Measurements from ENCODE around the gene KCNQ5.
A peak's percentile ranks its signal among the peaks of the same experiment; 100 is the strongest.

The KCNQ5 gene

DNA sequence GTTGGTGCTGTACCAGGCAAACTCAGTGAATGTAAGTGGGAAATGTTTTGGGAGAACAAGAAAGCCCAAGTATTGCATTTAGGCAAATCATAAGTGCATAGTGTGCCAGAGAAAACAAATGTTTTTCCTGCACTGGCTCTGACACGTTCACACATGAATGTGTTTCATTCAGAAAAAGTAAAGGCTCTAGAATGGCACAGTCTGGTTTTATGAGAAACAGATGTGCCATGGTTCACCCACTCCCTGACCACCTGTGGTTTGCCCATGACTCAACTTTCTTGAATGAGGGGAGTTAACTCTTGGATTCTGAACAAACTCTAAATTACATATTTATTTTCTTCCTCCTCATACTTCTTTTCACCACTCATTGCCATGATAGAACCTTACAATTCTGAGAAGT lies 126.9 kb downstream of the KCNQ5 start:
- DNase-seq: peak; percentile 70

DNA sequence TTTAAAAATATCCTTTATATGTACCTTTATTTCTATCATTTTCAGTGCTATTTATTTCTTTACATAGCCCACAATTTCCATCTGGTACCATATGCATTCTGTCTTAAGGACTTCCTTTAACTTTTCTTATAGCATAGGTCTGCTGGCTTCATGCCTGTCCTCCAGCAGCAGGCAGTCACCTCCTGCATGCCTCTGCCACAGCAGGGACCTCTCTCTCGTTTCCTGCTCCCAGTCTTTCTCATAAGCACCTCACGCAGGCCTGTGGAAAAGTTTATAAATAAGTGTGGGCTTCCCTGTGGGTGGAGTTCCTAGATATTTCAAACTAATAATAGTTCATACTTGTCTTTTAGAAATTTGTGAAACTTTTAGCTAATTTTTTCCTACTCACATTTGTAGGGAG lies 133.9 kb downstream of the KCNQ5 start:
- DNase-seq: no peak

DNA sequence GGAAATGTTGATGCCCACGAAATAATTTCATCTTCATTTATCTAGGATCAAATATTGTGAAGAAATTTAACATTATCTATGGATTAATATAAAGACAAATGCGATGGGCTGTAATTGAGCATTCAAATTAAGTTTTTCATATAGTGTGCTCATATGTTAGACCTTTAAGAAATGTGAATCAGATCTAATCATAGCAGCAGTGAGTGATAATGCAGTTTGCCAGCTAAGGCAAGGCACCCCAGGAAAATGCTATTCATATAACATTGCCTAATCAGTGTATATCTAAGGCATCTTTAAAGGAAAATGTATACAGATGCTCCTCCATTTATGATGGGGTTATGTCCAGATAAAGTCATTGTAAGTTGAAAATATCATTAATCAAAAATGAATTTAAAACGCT lies 135.2 kb downstream of the KCNQ5 start:
- no peak for DNase-seq

DNA sequence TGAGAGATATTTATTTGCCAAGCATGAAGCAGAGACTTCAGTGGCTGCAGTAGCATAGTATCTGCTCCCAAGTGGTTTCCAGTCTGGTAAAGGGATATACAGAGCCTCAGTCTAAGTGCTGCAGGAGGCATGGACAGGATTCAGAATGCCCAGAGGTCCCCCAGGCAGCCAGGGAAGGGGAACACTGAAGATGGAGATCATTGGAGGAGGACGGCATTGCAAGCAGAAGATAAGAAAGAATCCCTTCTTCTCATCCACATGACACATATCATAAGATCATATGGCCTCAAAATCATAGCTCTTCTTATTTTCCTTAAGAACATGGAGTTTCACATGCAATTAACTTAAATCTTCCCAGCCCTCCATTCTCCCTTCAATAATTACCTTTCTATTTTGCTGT lies 136.1 kb downstream of the KCNQ5 start:
- no peak for DNase-seq

DNA sequence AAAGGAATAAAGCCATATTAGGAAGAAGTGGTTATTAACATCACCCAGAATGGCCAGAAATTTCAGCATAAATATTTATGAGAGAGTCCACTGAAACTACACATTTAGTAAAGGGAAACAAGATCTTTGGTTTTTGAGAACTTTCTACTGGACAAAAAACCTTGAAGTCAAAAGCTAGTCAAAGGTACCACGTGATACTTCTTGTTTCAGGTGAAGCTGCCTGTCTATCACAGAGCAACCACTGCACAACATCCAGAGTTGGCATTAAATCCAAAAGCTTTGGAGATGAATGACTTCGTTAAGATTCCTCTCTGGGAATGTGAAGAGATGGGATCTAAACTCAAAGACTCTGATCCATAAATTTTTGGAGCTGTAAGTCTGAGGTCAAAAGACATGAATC lies 137.0 kb downstream of the KCNQ5 start:
- DNase-seq: no peak

DNA sequence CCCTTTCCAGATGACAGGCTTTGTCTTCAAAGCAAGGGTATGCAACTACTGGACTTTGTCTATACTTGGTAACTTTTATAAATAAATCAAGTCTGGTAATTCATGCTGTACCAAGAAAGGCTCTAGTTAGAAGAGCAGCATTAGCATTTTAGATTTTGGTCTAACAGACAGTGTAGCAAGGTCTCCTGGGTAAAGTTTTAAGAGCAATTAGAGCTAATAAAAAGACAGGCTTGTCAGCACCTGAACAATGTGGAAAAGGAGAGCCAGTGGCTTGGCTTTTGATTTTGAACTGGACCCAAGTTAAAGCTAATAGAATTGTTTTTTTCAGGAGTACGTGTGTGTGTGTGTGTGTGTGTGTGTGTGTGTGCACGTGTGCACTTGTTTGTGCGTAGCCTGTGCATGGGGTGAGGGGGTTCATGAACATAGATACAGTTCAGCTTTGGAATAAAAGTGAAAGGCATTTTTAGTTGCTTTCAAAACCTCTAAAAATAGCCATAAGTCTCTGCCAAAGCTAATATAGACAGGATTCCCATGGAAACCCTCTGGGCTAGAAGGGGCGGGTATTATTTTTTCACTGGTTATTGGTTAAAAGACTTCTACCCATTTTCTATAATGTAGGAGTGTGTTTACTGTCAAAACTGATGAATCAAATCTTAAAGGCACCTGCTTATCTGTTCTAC lies 138.4 kb downstream of the KCNQ5 start:
- peak; percentile 13 for DNase-seq

DNA sequence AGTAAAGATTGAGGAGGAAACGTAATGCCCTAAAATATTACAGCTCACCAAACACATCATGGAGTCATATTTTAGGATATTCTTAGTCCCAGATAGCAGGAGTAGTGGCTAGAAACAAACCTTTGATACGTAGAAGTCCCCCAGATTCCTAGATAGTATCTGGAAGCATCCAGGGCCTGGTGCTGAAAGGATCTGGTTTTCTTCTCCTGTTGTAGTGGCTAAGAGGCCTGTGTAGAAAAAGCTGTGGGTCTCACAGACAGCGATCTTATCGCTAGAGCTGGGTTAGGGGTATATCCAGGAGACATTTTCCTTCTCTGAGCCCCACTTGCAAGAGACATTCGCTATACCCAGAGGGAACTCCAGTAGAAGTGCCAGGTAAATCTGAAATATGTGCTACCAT lies 139.9 kb downstream of the KCNQ5 start:
- DNase-seq: no peak

DNA sequence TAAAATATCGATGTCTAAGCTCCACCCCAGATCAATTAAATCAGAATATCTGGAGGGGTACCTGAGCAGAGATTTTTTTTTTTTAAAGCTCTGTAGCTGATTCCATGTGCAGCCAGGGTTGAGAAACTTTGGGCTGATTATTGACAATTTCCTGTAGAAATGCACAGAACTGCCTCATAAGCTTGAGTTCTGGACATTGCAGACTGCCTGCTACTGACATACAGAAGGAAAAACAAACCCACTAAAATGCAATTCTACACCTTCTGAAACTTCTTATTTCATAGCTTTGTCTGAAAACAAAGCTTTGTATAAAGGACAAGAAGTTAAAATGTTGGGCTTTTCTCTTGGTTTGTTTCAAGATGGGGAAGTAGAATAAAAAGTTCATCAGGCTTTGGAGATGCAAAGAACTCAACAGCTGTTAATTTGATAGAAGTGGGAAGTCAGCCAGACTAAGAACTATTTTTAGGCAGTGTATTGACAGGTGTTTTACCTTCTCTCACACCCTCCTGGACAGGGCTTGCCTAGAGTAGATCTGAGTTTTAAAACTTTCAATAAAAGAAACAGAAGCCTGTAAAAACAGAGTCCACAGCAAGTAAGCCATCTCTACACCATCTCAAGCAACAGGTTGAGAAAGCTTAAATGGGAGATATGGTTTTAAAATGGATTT lies 147.7 kb downstream of the KCNQ5 start:
- DNase-seq: no peak

DNA sequence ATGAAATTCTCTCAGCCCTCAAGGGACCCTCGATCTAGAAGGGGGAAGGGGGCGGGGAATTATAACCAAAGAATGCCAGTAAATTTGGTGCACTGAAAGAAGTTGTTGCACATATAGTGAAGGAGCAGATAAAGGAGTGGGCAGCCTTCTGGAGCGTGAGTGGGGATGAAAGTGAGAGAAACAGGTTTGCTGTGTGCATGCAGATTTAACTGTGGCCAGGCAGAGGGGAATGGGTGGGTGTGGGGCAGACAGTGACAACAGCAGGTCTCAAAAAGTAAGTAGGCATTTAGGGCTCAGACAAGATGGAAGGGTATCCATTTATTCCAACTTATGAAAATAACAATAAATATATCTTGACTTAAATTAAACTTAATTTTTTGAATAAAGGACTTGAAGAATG lies 149.1 kb downstream of the KCNQ5 start:
- no peak for DNase-seq

DNA sequence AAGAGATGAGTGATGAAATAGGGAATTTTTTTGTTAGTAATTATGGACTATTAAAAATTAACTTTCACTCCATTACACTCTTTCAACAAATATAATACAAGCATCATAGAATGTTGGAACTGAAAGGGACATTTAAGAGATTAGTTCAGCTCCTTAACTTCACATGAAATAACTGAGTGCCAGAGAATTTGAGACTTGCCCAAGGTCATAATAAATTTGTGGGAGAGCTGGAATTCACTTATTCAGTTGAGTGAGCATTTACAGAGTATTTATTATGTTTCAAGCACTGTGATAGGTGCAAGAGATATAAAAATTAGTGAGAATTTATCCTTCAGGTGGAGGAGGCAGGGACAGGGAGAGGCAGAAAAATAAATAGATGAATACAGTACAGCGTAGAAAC lies 154.6 kb downstream of the KCNQ5 start:
- DNase-seq: peak; percentile 42

DNA sequence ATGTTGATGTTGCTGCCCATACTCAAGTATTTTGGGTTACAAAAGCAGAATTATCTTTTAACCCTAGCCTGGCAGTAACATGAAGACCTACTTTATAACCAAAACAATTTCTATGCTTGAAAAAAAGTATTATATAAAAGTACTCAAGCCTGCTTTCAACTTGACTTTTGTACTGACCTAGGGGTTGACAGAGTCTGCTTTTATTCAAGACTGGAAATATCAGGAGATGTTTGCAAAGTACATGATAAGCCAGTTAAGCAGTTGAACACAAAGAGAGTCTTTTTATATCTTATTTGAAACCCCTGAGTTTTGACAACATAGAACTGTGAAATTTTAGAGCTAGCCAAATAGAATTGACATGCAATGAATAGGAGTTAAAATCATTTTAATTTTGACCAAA lies 159.8 kb downstream of the KCNQ5 start:
- no peak for DNase-seq

DNA sequence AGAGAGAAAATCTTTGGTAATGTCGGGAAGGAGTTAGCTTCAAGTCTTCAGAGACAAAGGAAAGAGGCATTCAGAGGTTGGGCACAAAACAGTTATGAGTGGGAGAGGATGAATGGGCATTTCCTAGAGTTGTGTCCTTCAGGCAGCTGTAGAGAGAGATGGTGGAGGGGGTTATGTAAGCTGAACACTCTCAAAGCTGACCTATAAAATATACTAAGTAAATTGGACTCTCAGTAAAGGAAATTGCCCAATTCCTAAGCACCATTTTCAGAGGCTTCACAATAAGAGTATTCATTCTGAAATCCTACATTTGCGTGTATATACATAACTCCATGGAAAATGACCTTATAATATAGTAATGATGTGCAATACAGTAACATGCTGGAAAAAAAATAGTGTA lies 161.2 kb downstream of the KCNQ5 start:
- DNase-seq: no peak

DNA sequence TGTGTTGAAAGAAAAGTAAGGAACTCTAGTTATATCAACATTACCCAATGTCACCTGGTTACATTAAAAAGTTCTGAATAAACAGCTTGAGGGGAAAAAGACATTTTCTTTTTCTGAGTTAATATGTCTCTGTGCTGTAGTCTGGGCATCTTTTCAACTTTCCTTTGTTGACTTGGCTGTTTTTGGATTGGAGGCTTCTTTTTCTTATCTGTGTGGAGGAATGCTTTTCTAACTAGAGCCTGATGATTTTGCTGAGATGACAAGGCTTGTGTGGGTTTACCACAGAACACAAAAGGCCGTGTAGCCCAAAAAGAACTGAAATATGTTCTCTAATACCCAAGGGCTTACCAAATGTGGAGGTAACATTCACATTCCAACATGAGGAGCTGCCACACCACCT lies 161.8 kb downstream of the KCNQ5 start:
- no peak for DNase-seq

DNA sequence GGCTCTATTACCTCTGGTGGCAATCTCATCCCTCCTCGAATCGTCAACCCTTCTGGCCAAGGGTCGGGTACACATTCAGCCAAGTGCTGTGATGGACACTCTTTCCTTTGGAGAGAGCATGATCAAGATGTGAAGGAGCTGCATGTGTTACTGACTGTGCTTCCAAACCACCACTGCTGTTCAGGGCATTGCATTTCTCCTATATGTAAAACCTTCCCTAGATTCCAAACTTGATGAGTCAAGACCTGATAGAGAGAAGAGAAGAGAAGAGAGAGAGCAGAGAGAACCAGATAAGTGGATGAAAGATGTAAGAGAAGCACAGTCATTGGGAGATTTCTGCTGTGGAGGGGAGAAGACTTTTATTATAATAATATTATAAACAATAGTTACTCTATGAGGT lies 162.2 kb downstream of the KCNQ5 start:
- no peak for DNase-seq

DNA sequence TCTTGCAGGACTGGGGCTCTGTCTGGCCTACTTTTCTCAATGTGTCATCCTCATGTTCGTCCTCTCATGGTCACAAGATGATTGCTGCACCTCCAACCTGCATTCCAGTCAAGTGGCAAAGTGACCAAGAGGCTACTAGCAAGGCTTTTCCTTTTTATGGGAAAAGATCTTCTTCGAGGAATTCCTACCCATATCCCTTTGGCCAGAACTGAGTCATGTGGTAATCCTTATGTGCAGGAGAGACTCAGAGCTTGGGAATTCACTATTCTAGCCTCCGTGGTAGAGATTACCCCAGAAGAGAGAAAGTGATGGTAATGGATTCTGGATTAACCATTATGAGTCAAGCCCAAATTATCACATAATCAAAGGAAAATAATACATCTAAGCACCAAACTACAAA lies 162.7 kb downstream of the KCNQ5 start:
- no peak for DNase-seq

DNA sequence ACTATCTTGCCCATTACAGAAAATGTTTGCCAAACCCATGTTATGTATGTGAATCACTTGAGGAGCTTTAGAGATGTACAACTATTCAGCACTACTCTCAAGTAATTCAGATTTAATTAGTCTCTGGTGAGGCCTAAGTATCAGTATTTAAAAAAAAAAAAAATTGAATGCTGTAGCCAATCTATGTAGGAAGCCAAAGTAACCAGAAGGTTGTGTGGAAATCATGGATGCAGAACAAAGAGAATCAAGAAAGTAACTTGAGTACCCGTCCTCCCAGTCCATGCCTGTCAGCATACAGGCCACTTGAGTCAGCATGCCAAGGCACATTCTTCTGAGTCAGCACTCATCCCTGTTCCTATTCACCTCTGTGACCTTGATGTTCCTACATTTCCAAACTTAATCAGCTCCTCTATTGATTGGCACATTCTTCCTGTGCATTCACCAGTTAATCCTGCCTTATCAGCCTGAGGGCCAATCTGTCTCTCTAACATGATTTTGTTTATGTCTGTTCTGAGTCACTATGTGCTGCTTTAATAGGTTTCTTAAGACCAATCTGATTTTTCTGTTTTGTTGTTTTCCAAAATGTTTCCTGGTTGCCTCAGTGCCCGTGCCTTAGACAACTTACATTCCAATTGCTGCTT lies 165.6 kb downstream of the KCNQ5 start:
- DNase-seq: peak; percentile 94

DNA sequence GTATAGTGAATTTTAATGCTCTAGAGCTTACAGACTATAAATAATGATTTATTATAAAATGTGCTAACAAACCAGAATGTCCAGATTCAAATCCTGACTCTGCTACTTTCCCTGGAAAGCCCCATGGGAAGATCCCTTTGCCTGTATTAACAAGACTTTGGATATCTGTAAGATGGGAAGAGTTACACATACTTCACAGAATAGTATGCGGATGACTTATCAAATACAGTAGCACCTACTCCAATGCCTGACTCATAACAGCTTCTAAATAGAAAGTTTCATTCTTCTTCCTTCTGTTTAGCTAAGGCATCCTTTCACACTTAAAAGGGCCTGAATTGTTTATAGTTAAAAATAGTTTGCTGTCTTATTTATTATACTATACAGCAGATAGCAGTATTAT lies 166.3 kb downstream of the KCNQ5 start:
- DNase-seq: no peak

DNA sequence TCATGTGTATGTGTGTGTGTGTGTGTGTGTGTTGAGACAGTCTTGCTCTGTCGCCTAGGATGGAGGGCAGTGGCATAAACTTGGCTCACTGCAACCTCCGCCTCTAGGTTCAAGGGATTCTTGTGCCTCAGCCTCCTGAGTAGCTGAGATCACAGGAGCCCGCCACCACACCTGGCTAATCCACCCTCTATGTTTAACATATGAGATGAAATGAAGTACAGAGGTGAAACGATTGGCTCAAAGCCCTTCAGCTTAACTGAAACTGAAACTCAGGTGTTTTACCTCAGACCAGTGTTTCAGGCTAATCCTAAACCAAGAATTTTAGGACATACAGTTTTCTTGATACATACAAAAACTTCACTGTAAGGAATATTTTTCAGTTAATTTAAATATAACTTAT lies 167.3 kb downstream of the KCNQ5 start:
- DNase-seq: no peak

DNA sequence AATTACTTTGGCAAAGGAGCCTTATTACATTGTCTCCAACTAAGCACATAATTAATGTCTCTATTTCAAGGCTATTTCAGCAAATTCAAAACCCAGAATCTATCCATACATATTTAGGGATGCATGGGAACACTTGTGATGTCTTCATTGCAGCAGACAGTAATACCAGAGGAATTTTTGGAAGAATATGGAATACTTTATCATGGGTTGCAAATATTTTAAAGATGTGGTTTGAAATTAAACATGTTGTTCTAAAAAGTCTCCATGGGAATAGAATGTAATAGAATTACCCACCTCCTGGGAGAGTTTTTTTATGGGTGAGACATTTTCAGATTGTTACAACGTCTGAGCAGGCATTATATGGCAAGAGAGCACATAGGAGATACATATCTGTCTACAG lies 170.8 kb downstream of the KCNQ5 start:
- DNase-seq: no peak

DNA sequence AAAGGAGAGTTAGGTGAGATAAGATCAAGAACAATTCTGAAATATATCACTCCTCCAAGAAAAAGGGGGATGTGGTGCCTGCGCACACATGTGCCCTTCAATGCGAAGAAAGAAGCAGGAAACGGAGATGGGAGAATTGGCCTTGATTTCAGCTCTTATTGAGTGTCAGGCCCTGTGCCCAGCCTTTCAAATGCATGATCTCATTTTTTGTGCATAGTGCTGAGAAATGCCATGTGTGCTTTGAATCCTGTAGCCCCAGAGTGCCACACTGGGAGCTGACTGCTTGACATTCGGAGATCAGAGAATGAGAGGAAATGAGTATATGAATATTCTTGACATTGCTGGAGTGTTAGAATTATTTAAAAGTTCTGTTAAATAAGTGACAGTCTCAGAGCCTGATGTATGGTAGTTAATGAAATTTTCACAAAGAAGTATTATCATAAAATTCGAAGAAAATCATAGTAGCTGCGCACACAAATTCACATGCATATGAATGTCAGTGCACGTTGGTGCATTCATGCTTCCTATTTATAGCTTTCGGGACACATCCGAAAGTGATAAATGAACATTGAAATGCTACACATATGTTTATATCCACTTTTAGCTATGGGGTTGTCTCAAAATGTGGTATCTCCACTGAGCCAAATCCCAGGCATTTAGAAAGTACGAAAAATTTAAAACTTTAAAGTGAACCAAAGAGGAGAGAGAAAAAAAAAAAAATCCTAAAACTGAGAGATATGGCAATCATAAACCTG lies 172.0 kb downstream of the KCNQ5 start:
- DNase-seq: peak; percentile 5

DNA sequence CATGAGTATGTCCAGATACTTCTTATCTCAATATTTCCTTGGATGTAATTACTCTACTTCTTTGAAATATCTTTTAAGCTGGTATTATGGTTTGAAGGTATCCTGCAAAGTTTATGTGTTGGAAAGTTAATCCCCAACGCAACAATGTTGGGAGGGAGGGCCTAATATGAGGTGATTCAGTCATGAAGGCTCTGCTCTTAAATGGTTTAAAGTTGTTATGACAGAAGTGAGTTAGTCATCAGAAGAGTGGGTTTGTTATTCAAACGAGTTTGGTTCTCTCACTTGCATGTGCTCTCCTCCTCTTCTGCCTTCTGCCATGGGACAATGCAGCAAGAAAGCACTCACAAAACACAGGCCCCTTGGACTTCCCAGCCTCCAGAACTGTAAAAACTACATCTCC lies 176.3 kb downstream of the KCNQ5 start:
- DNase-seq: no peak

DNA sequence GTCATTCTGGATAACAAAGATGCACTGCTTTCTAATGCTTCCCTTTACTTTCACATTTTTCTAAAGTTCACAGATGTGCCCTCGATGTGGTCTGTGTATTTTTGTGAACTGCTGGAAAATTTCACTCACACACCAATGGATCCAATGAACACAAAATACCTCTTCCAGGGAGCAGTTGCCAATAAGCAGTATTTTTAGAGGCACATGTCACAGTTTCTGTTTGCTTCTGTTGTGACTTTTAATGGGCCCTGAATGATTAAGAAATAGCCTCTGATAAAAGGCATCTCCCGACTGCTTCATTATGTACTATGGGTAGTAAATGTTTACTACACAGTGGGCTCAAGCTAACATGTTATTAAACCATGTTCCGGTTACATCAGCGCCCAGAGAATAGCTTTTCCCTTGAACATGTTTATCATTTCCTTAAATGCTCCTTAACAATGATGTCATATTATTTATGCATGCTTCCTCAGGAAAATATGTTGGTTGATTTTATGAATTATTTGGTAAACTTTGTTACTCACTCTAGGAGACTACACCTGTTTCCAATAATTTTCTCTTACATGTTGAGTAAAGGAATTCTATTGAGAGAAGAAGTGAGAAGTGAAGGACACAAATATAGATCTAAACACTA lies 188.0 kb downstream of the KCNQ5 start:
- DNase-seq: no peak

DNA sequence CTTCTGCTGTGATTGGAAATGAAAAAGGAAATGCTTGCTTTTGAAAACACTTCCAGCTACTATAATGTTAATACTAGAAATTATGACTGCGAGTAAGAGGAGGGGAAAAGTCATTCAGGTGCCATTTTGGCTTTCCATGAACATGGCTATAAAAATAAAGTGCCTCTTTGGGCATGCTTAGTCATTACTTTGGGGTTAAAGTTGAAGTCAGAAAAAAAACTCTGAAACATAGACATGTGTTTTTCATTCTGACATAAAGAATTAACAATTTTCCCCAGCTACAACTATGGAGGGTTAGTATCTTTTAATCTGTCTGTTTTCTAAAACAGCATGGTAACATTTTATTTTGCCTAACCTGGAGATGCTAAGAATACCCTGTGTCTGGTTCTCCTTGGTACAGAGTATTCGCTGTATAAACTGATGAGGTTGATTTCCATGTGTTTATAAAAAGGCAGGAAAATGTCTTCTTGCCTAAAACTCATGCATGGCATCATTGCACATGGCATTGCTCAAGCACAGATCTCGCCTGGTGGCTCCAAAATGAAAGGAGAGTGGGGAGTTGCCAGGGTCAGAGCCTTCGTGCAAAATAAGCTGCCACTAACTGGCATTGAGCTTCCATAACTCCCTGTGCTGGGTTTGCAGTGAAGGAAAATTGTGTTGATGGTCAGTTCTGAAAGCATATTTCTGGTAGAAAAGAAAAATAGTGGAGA lies 188.9 kb downstream of the KCNQ5 start:
- DNase-seq: no peak

Data from NCI-H446 treated with DMSO at 0.1 percent for 48 hours (cell line).